NB4 (cell line): ENCODE data around the gene HRCT1.

Source experiments
- CTCF ChIP-seq: IDR thresholded peaks from one replicate; pipeline ENCODE4 v1.5.1; 2012; ENCODE audit warnings: low read depth, low read length
- POLR2A ChIP-seq: IDR thresholded peaks from 2 replicates; pipeline ENCODE4 v1.6.1; 2011; ENCODE audit warnings: mild to moderate bottlenecking; ENCODE audit not compliant: insufficient read length; ENCODE audit errors: extremely low read depth
- TF ChIP-seq, protein P1 (sequence below): IDR thresholded peaks from 2 replicates; pipeline ENCODE4 v1.6.1; 2011; ENCODE audit warnings: low read depth, low read length

DNA sequence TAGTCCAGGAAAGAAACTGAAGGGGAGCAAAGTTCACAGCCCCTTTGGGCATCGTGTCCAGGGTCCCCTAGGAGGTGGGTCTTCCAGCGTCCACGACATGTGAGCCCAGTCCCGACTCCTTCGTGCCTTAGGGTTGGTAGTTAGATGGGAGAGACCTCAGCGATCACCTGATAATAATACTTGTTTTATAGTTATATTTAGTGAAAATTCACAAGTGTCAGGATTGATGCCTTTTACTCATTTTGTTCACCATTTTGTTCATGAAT is 23.4 kb downstream of the HRCT1 start:
- TF ChIP-seq CTCF (no peak), POLR2A (no peak)
- TF ChIP-seq, protein P1, sequence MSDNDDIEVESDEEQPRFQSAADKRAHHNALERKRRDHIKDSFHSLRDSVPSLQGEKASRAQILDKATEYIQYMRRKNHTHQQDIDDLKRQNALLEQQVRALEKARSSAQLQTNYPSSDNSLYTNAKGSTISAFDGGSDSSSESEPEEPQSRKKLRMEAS = no peak
